CD14-positive monocyte (primary cell): ENCODE measurements around the gene MPDU1. TPM values are rescaled to one million over a fixed set of nuclear protein-coding genes. Genes with fewer than 3 reads are reported as not detected.

ENCODE experiments used
- DNase-seq, 3 donors: peaks; one replicate each; pipeline ENCODE4 v3.0.0-alpha.2; 2011 to 2022
- H2AFZ ChIP-seq: 2 replicates; pipeline ENCODE4 v1.6.0; 2012; ENCODE audit warnings: mild to moderate bottlenecking, low read depth, low read length, inconsistent platforms; ENCODE audit not compliant: insufficient read depth, poor library complexity, severe bottlenecking
- H3K27ac ChIP-seq, 2 donors: 1 replicate in 1 of 2; 2 replicates in 1 of 2; pipeline ENCODE4 v1.5.1; 2012 to 2013; ENCODE audit warnings: low read length in 2 of 2, control low read depth in 1 of 2, inconsistent platforms in 1 of 2, low read depth in 1 of 2, mild to moderate bottlenecking in 1 of 2
- H3K27me3 ChIP-seq, 2 donors: one replicate each; pipeline versions ENCODE4 v1.6.0 to v1.6.1; 2011 to 2013; ENCODE audit warnings: low read length in 2 of 2; ENCODE audit not compliant: control insufficient read depth in 2 of 2, insufficient read depth in 2 of 2
- H3K36me3 ChIP-seq, 2 donors: replicated peaks in 1 of 2; 1 replicate in 1 of 2; 2 replicates in 1 of 2; pipeline versions ENCODE4 v1.5.1 to v1.6.1; 2012 to 2013; ENCODE audit warnings: low read length in 2 of 2, control low read depth in 1 of 2, inconsistent platforms in 1 of 2, mild to moderate bottlenecking in 1 of 2; ENCODE audit not compliant: insufficient read depth in 2 of 2, control insufficient read depth in 1 of 2
- H3K4me1 ChIP-seq, 2 donors: 1 replicate in 1 of 2; 2 replicates in 1 of 2; pipeline versions ENCODE4 v1.5.1 to v1.6.1; 2012 to 2013; ENCODE audit warnings: low read length in 2 of 2, control low read depth in 1 of 2, inconsistent platforms in 1 of 2, mild to moderate bottlenecking in 1 of 2, moderate library complexity in 1 of 2; ENCODE audit not compliant: insufficient read depth in 2 of 2, control insufficient read depth in 1 of 2
- H3K4me2 ChIP-seq: replicated peaks from 2 replicates; pipeline ENCODE3; 2012; ENCODE audit warnings: low read length, moderate library complexity, mild to moderate bottlenecking; ENCODE audit not compliant: poor library complexity, severe bottlenecking; ENCODE audit errors: extremely low read depth
- H3K4me3 ChIP-seq, 3 experiments: fragments of 200-600 bp in 1 of 3; sonication (generic) in 1 of 3; replicated peaks in 1 of 3; 1 replicate in 2 of 3; 2 replicates in 1 of 3; pipeline ENCODE4 v1.5.1; 2011 to 2013; ENCODE audit warnings: low read length in 3 of 3, mild to moderate bottlenecking in 3 of 3, control low read depth in 2 of 3, low read depth in 2 of 3, inconsistent platforms in 1 of 3, moderate library complexity in 1 of 3
- H3K79me2 ChIP-seq: 2 replicates; pipeline ENCODE4 v1.6.0; 2012; ENCODE audit warnings: mild to moderate bottlenecking, control low read depth, inconsistent platforms, low read length, moderate library complexity; ENCODE audit not compliant: insufficient read depth
- H3K9ac ChIP-seq: 2 replicates; pipeline ENCODE4 v1.6.0; 2017; ENCODE audit warnings: low read length, mild to moderate bottlenecking; ENCODE audit not compliant: insufficient read depth, poor library complexity, severe bottlenecking
- H3K9me3 ChIP-seq, 2 donors: replicated peaks in 1 of 2; 1 replicate in 1 of 2; 2 replicates in 1 of 2; pipeline versions ENCODE4 v1.5.1 to v1.6.1; 2012 to 2013; ENCODE audit warnings: low read length in 2 of 2, control low read depth in 1 of 2; ENCODE audit not compliant: control insufficient read depth in 1 of 2, insufficient read depth in 1 of 2
- H4K20me1 ChIP-seq: 2 replicates; pipeline ENCODE4 v1.6.0; 2012; ENCODE audit warnings: mild to moderate bottlenecking, low read length, control low read depth, moderate library complexity; ENCODE audit not compliant: insufficient read depth
- H3K27ac Mint-ChIP-seq, 7 donors: one replicate each; pipeline ENCODE4 v1.8.0; 2020; ENCODE audit warnings: mild to moderate bottlenecking in 7 of 7, mixed read lengths in 7 of 7, moderate library complexity in 6 of 7, inconsistent platforms in 2 of 7
- H3K27me3 Mint-ChIP-seq, 3 donors: one replicate each; pipeline ENCODE4 v1.8.0; 2021 to 2022; ENCODE audit warnings: low read depth in 3 of 3, mild to moderate bottlenecking in 3 of 3, mixed read lengths in 3 of 3, moderate library complexity in 3 of 3, inconsistent platforms in 1 of 3
- H3K36me3 Mint-ChIP-seq, 2 donors: one replicate each; pipeline ENCODE4 v1.8.0; 2020; ENCODE audit warnings: mixed read lengths in 2 of 2, inconsistent platforms in 1 of 2, mild to moderate bottlenecking in 1 of 2
- H3K4me1 Mint-ChIP-seq: one replicate; pipeline ENCODE4 v1.8.0; 2020; ENCODE audit warnings: mild to moderate bottlenecking, mixed read lengths
- H3K4me3 Mint-ChIP-seq, 2 donors: one replicate each; pipeline ENCODE4 v1.8.0; 2020; ENCODE audit warnings: mild to moderate bottlenecking in 2 of 2, mixed read lengths in 2 of 2, moderate library complexity in 1 of 2
- H3K9me3 Mint-ChIP-seq, 7 donors: one replicate each; pipeline ENCODE4 v1.8.0; 2020 to 2022; ENCODE audit warnings: mixed read lengths in 7 of 7, mild to moderate bottlenecking in 6 of 7, moderate library complexity in 6 of 7, inconsistent platforms in 2 of 7
- CTCF ChIP-seq: fragments of 200-600 bp; IDR thresholded peaks from one replicate; pipeline ENCODE4 v1.8.0; 2022; ENCODE audit warnings: antibody characterized with exemption, mild to moderate bottlenecking
- WGBS: methylation state at CpG from one replicate; pipeline ENCODE4 v1.1.5; 2013; ENCODE audit warnings: missing lambda C conversion rate; ENCODE audit not compliant: insufficient coverage; 5-methylcytosine and 5-hydroxymethylcytosine counted together
- intact Hi-C, 2 donors: fragments of 100-400 bp; cut with micrococcal nuclease; formaldehyde crosslinking; loops; one replicate each; pipeline versions ENCODE4 v1.15.0 to v1.15.1; 2023
- polyA plus RNA-seq, 3 donors: library from polyadenylated mRNA; depleted of rRNA in 1 of 3; unstranded in 2 of 3; stranded (reverse) in 1 of 3; fragments of 300-500 nt in 2 of 3; fragments of >200 nt in 1 of 3; fragmentation: Illumina TruSeq in 2 of 3; gene quantifications; 1 replicate in 2 of 3; 2 replicates in 1 of 3; pipeline ENCODE4 v1.2.3, GENCODE V29; 2012 to 2021

MPDU1 gene
- polyA plus RNA-seq, 3 donors = 100 to 107 (median 103) TPM

GRCh38 chr17:7582396-7583252 lies 1.0 kb upstream of the MPDU1 start:
- Histone ChIP-seq H3K4me3 (peak overlapping the region; percentile 82 to 98 (median 91)), H3K4me2 (peak overlapping the region; percentile 99), H3K79me2 (peaks cover 77% of the 10 kb centered on the region), H4K20me1 (peaks cover 51% of the 10 kb centered on the region), H2AFZ (no peak overlapping the region), H3K4me1 (peaks cover 74 to 91% of the 10 kb centered on the region in 2 donors), H3K36me3 (peaks cover 23 to 25% of the 10 kb centered on the region in 2 donors), H3K27me3 (no peaks in the 10 kb centered on the region), H3K27ac (peak overlapping the region; percentile 99), H3K9ac (peak overlapping the region; percentile 97), H3K9me3 (no peaks in the 10 kb centered on the region)
- peaks cover 70% of the 10 kb centered on the region for H3K4me1 Mint-ChIP-seq
- DNase-seq = no peak
- intact Hi-C loops = loop anchor here (5.0 kb wide), 2 partner anchors 145 to 275 kb away; partner anchors contain the start of genes EIF5A (in 1 of the 2), FGF11 (in 1 of the 2) and TMEM102 (in 1 of the 2)
- H3K36me3 Mint-ChIP-seq = peaks cover 54 to 67% of the 10 kb centered on the region in 2 donors
- peak overlapping the region; percentile 90 to 98 for H3K4me3 Mint-ChIP-seq
- H3K9me3 Mint-ChIP-seq = peaks cover 0 to 6% (median 0%) of the 10 kb centered on the region in 7 donors
- H3K27ac Mint-ChIP-seq = peak overlapping the region; percentile 98 to 100 (median 100)
- TF ChIP-seq CTCF = no peak
- 88% methylated on average over 31 of the region's 36 CpGs for WGBS
- H3K27me3 Mint-ChIP-seq = peaks cover 0 to 6% (median 2%) of the 10 kb centered on the region in 3 donors

GRCh38 chr17:7586673-7587419 lies 3.2 kb downstream of the MPDU1 start:
- Histone ChIP-seq H3K4me2 (peak overlapping the region; percentile 66), H3K27me3 (no peaks in the 10 kb centered on the region), H3K9ac (no peak overlapping the region), H3K27ac (peak overlapping the region in 1 of 2 donors; percentile 76), H3K79me2 (peaks cover 56% of the 10 kb centered on the region), H4K20me1 (peaks cover 31% of the 10 kb centered on the region), H3K9me3 (no peaks in the 10 kb centered on the region), H3K4me1 (peaks cover 63 to 75% of the 10 kb centered on the region in 2 donors), H3K36me3 (peaks cover 34 to 37% of the 10 kb centered on the region in 2 donors), H3K4me3 (peak overlapping the region in 1 of 3 experiments; percentile 58), H2AFZ (no peak overlapping the region)
- Mint-ChIP-seq H3K27ac (peak overlapping the region; percentile 71 to 91 (median 83)), H3K4me3 (peak overlapping the region; percentile 31 to 52), H3K4me1 (peaks cover 48% of the 10 kb centered on the region), H3K9me3 (peaks cover 0 to 4% (median 0%) of the 10 kb centered on the region in 7 donors), H3K36me3 (peaks cover 41 to 57% of the 10 kb centered on the region in 2 donors), H3K27me3 (peaks cover 0 to 2% (median 2%) of the 10 kb centered on the region in 3 donors)
- WGBS = 77% methylated on average over 5 of the region's 9 CpGs
- intact Hi-C loops = loop anchor here in 1 of 2 donors (5.0 kb wide), 1 partner anchor 85 kb away; no protein-coding TSS in a partner anchor
- DNase-seq = no peak
- no peak for TF ChIP-seq CTCF
